Measurements from ENCODE around the gene SEMA5A.

DNA sequence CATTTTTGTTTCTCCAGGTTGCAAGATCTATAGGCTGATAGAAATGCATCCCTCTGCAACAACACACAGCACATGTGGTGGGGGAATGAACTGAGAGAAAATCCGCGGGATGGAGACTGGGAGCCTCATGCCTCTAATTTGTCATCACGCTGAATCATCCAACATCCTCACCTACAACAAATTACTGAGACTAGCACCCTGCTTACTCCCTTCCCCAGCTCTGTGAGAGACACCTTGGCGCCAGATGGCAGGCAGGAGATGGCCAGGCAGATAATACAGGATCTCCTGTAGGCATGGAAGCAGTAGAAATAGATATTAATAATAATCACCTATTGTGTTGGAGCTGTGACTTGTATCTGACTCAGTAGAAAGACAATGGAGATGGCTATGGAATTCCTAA lies 276.9 kb downstream of the SEMA5A start:
- TF ChIP-seq, protein P1, sequence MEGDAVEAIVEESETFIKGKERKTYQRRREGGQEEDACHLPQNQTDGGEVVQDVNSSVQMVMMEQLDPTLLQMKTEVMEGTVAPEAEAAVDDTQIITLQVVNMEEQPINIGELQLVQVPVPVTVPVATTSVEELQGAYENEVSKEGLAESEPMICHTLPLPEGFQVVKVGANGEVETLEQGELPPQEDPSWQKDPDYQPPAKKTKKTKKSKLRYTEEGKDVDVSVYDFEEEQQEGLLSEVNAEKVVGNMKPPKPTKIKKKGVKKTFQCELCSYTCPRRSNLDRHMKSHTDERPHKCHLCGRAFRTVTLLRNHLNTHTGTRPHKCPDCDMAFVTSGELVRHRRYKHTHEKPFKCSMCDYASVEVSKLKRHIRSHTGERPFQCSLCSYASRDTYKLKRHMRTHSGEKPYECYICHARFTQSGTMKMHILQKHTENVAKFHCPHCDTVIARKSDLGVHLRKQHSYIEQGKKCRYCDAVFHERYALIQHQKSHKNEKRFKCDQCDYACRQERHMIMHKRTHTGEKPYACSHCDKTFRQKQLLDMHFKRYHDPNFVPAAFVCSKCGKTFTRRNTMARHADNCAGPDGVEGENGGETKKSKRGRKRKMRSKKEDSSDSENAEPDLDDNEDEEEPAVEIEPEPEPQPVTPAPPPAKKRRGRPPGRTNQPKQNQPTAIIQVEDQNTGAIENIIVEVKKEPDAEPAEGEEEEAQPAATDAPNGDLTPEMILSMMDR (IDR thresholded peaks at IDR 0.05), result no peak
- peak; percentile 17; the same call in 1 of the 2 replicates for TF ChIP-seq JUND (IDR thresholded peaks at IDR 0.05)
- TF ChIP-seq FOXM1 (IDR thresholded peaks at IDR 0.05; ENCODE audit: low read depth), result no peak
- peak in 1 of 2 experiments; percentile 54; a peak in 1 of 4 replicates for TF ChIP-seq EP300 (IDR thresholded peaks at IDR 0.05; ENCODE audit: borderline replicate concordance in 1 of 2, low read depth in 1 of 2, low read length in 1 of 2)
- TF ChIP-seq TEAD4 (IDR thresholded peaks at IDR 0.05; ENCODE audit: borderline replicate concordance, insufficient read depth), result no peak
- TF ChIP-seq TAF1 (IDR thresholded peaks at IDR 0.05; ENCODE audit: borderline replicate concordance, low read depth, low read length), result no peak
- no peak for TF ChIP-seq SMC3 (IDR thresholded peaks at IDR 0.05; ENCODE audit: low read depth, low read length)
- TF ChIP-seq, protein P2, sequence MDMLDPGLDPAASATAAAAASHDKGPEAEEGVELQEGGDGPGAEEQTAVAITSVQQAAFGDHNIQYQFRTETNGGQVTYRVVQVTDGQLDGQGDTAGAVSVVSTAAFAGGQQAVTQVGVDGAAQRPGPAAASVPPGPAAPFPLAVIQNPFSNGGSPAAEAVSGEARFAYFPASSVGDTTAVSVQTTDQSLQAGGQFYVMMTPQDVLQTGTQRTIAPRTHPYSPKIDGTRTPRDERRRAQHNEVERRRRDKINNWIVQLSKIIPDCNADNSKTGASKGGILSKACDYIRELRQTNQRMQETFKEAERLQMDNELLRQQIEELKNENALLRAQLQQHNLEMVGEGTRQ (IDR thresholded peaks at IDR 0.05; ENCODE audit: borderline replicate concordance, low read depth, low read length), result no peak
- no peak for TF ChIP-seq POLR2AphosphoS5 (IDR thresholded peaks at IDR 0.05; ENCODE audit: low read depth, low read length)
- 0 out of 2 replicates have a peak, but pooled peaks have one; percentile 14 for TF ChIP-seq MAX (IDR thresholded peaks at IDR 0.05; ENCODE audit: low read depth)
- TF ChIP-seq SIN3A (IDR thresholded peaks at IDR 0.05; ENCODE audit: borderline replicate concordance, low read depth, low read length), result no peak
- TF ChIP-seq GATA2 (CRISPR knock-in tag; IDR thresholded peaks at IDR 0.05), result peak; percentile 85
